GM21737 (cell line): ENCODE results near the gene POTED.
"Not testable (repeated sequence)": the region's sequence is repeated elsewhere in the genome, so short reads cannot be mapped to it uniquely, and the experiment has no call there.

Source experiments
- ATAC-seq: cut with Tn5 transposase; IDR thresholded peaks from one replicate; pipeline ENCODE4 v1.9.1; 2021; ENCODE audit warnings: mild to moderate bottlenecking, moderate library complexity; ENCODE audit not compliant: unreplicated experiment

Gene POTED

GRCh38 chr21:13609477-13609876 lies at the start of gene POTED:
POTED (plus strand) TSS chr21:13609777; CDS start chr21:13610229, 452 bp downstream.
- ATAC-seq: not testable (repeated sequence)

GRCh38 chr21:13650101-13650500 lies 40.5 kb downstream of the POTED start:
- not testable (repeated sequence) for ATAC-seq

- not testable (repeated sequence) for ATAC-seq
Observed at GRCh38 chr21:13651746-13652145, 42.2 kb downstream of the POTED start.
